Activated B cell treated with CpG ODN at 0.5 μM for 24 hours (primary cell): ENCODE data around the gene RPA1. TPM values are rescaled to one million over a fixed set of nuclear protein-coding genes. Genes with fewer than 3 reads are reported as not detected.

Source experiments
- ATAC-seq: fragments of 200-7000 bp; cut with Tn5 transposase; one replicate; pipeline ENCODE4 v1.10.0; 2021; ENCODE audit warnings: low read depth, mild to moderate bottlenecking, moderate library complexity
- CTCF ChIA-PET: fragments of 350-600 bp; sonication (Branson Sonifier 250); formaldehyde crosslinking; loops from one replicate; lab custom pipeline; 2021; ENCODE audit warnings: antibody characterized with exemption; lab: Charles Lee
- POLR2A ChIA-PET: fragments of 350-600 bp; sonication (Branson Sonifier 250); formaldehyde crosslinking; loops from one replicate; lab custom pipeline; 2021; ENCODE audit warnings: antibody characterized with exemption; lab: Charles Lee
- DNase-seq: peaks from one replicate; pipeline ENCODE4 v3.0.0; 2022
- H3K27ac Mint-ChIP-seq: one replicate; pipeline ENCODE4 v1.8.0; 2020; ENCODE audit warnings: mixed read lengths
- H3K27me3 Mint-ChIP-seq: one replicate; pipeline ENCODE4 v1.8.0; 2021; ENCODE audit warnings: mixed read lengths
- H3K36me3 Mint-ChIP-seq: one replicate; pipeline ENCODE4 v1.8.0; 2021; ENCODE audit warnings: low read depth, mixed read lengths
- H3K4me1 Mint-ChIP-seq: one replicate; pipeline ENCODE4 v1.8.0; 2021; ENCODE audit warnings: mixed read lengths
- H3K4me3 Mint-ChIP-seq: one replicate; pipeline ENCODE4 v1.8.0; 2020; ENCODE audit warnings: mild to moderate bottlenecking, mixed read lengths
- H3K9me3 Mint-ChIP-seq: one replicate; pipeline ENCODE4 v1.8.0; 2020; ENCODE audit warnings: mixed read lengths
- CTCF ChIP-seq: fragments of 200-600 bp; IDR thresholded peaks from one replicate; pipeline ENCODE4 v1.8.0; 2022; ENCODE audit warnings: antibody characterized with exemption, mild to moderate bottlenecking
- intact Hi-C: fragments of 100-400 bp; cut with micrococcal nuclease; formaldehyde crosslinking; loops from one replicate; pipeline ENCODE4 v1.15.1; 2024
- total RNA-seq: library from RNA; stranded (reverse); gene quantifications from 2 replicates; pipeline ENCODE4 v1.2.3, GENCODE V29; 2022

The RPA1 gene
- total RNA-seq, 1 donor from 2014 or later = 99.8 TPM

- ChIA-PET CTCF (no interaction called here), POLR2A (no interaction called here)
- ATAC-seq (no peak), DNase-seq (no peak)
- no peak for TF ChIP-seq CTCF
- no peaks in the 10 kb centered on the region for H3K27me3 Mint-ChIP-seq
- intact Hi-C loops = no loop called here
- H3K4me3 Mint-ChIP-seq = no peak overlapping the region
- H3K27ac Mint-ChIP-seq = no peak overlapping the region
- no peaks in the 10 kb centered on the region for H3K4me1 Mint-ChIP-seq
- no peaks in the 10 kb centered on the region for H3K36me3 Mint-ChIP-seq
- no peaks in the 10 kb centered on the region for H3K9me3 Mint-ChIP-seq
These were observed 116.5 kb downstream of the RPA1 start for GRCh38 chr17:1946021-1946932.

DNA sequence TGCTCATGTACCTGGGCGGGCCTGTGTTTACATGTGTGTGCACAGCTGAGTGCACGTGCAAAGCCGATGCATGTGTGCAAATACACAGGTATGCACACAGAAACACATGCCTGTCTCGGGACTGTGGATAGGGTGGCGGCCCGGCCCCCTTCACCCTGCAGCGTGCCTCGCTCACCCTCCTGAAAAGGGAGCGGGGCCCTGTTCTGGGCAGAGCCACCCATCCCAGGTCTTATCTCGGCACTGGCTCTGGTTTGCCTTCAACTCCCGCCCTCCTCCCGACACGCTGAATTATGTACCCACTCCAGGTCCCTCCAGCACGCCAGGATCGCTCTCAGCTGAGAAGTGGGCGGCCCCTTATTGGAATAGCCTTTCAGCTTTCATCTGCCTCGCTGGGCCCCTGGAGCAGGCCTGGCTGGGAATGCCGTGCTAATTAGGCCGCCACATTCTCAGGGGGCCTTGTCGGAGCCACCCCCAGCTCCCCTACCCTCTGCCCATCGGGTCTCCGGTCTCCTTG is 117.5 kb downstream of the RPA1 start:
- no peaks in the 10 kb centered on the region for H3K36me3 Mint-ChIP-seq
- H3K4me1 Mint-ChIP-seq = no peaks in the 10 kb centered on the region
- no peaks in the 10 kb centered on the region for H3K27me3 Mint-ChIP-seq
- no peak overlapping the region for H3K4me3 Mint-ChIP-seq
- H3K27ac Mint-ChIP-seq = no peak overlapping the region
- ChIA-PET POLR2A (no interaction called here), CTCF (no interaction called here)
- DNase-seq = no peak
- H3K9me3 Mint-ChIP-seq = no peaks in the 10 kb centered on the region
- TF ChIP-seq CTCF = no peak
- no peak for ATAC-seq
- intact Hi-C loops = no loop called here

DNA sequence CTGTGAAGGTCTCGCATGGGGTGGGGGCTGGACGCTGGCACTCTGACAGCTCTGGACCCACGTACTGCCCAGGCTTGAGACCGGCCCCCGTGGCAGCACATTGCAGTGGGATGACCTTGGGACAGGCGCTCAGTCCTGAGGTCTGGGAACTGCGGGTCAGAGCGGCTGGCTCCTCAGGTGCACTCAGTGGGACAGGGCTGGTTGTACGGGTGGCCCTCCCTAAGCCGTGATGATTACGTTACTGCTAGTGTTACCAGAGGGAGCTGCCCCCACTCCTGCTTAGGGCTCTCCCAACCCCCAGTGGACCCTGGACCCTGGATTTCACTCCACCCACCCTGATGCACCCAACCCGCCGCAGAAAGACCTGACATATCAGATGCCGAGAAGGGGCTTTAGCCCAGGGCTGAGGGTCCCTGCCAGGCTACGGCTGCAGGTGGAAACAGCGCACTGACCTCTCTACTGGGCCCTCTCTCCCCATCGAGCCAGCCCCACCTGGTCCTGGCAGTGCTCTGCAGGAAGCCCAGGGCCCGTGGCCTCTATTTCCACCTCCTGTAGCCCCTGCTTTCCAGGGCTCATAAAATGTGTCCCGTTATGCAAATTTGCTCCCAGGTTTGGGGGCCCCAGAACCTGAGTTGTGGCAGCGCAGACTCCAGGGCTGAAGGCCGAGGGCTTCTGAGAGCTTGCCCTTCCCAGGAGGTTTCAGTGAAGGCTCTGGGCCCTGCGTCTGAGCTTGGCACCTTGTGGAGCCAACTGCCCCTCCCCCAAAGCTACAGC is 118.1 kb downstream of the RPA1 start:
- TF ChIP-seq CTCF = no peak
- Mint-ChIP-seq H3K4me3 (no peak overlapping the region), H3K27me3 (no peaks in the 10 kb centered on the region), H3K36me3 (no peaks in the 10 kb centered on the region), H3K9me3 (no peaks in the 10 kb centered on the region), H3K27ac (no peak overlapping the region), H3K4me1 (no peaks in the 10 kb centered on the region)
- ChIA-PET POLR2A (no interaction called here), CTCF (no interaction called here)
- ATAC-seq (no peak), DNase-seq (no peak)
- intact Hi-C loops = no loop called here

DNA sequence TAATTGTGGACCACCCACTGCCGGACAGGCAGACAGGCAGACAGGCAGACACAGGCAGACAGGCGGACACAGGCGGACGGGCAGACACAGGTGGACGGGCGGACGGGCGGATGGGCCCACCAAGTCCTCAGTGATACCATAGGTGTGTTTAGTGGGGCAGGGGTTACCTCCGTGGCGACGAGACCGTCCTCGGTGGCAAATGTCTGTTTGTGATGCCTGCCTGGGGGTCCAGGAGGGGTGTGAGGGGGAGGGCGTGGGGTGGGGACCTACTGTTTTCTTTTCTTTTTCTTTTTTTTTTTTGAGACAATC is 118.7 kb downstream of the RPA1 start:
- no peak for TF ChIP-seq CTCF
- no peaks in the 10 kb centered on the region for H3K9me3 Mint-ChIP-seq
- CTCF ChIA-PET = no interaction called here
- H3K4me1 Mint-ChIP-seq = no peaks in the 10 kb centered on the region
- POLR2A ChIA-PET = no interaction called here
- H3K27ac Mint-ChIP-seq = no peak overlapping the region
- H3K27me3 Mint-ChIP-seq = no peaks in the 10 kb centered on the region
- intact Hi-C loops = no loop called here
- no peak for ATAC-seq
- H3K4me3 Mint-ChIP-seq = no peak overlapping the region
- no peak for DNase-seq
- no peaks in the 10 kb centered on the region for H3K36me3 Mint-ChIP-seq

Other genes with a start within 250 kb of the RPA1 start
- gene SLC43A2, start 201.2 kb upstream of the RPA1 start, total RNA-seq = 148 and 167 TPM in 2 replicates
- gene SCARF1, start 184.3 kb upstream of the RPA1 start, total RNA-seq = 6.6 and 8.0 TPM in 2 replicates
- gene RILP, start 180.1 kb upstream of the RPA1 start, total RNA-seq = 9.7 and 9.8 TPM in 2 replicates
- 401 and 442 TPM in 2 replicates for gene PRPF8, start 145.1 kb upstream of the RPA1 start, total RNA-seq
- gene TLCD2, start 119.6 kb upstream of the RPA1 start, total RNA-seq = 0.02 and 0.04 TPM in 2 replicates
- 42.7 and 48.4 TPM in 2 replicates for gene WDR81, start 105.3 kb upstream of the RPA1 start, total RNA-seq
- gene SERPINF2, start 87.1 kb upstream of the RPA1 start, total RNA-seq = 0.82 and 1.3 TPM in 2 replicates
- 8.7 and 14.8 TPM in 2 replicates for gene SERPINF1, start 67.9 kb upstream of the RPA1 start, total RNA-seq
- 19.9 and 21.8 TPM in 2 replicates for gene SMYD4, start 103 bp upstream of the RPA1 start, total RNA-seq
- gene RTN4RL1, start 195.3 kb downstream of the RPA1 start, total RNA-seq = not detected in 2 replicates
- gene DPH1, start 200.1 kb downstream of the RPA1 start, total RNA-seq = 49.3 and 63.4 TPM in 2 replicates
- 29.4 and 31.2 TPM in 2 replicates for gene OVCA2, start 212.0 kb downstream of the RPA1 start, total RNA-seq
- 8.3 and 9.3 TPM in 2 replicates for gene HIC1, start 225.1 kb downstream of the RPA1 start, total RNA-seq